NB4 (cell line): Measurements from ENCODE around the gene DDC.

ENCODE experiments used
- POLR2A ChIP-seq: IDR thresholded peaks from 2 replicates; pipeline ENCODE4 v1.6.1; 2011; ENCODE audit warnings: mild to moderate bottlenecking; ENCODE audit not compliant: insufficient read length; ENCODE audit errors: extremely low read depth
- TF ChIP-seq, protein P1 (sequence below): IDR thresholded peaks from 2 replicates; pipeline ENCODE4 v1.6.1; 2011; ENCODE audit warnings: low read depth, low read length
- TF ChIP-seq, protein P2 (sequence below): IDR thresholded peaks from one replicate; pipeline ENCODE4 v1.5.1; 2012; ENCODE audit warnings: low read depth, low read length

GRCh38 chr7:50538478-50538877 is 26.7 kb downstream of the DDC start:
- TF ChIP-seq, protein P1, sequence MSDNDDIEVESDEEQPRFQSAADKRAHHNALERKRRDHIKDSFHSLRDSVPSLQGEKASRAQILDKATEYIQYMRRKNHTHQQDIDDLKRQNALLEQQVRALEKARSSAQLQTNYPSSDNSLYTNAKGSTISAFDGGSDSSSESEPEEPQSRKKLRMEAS = no peak
- TF ChIP-seq, protein P2, sequence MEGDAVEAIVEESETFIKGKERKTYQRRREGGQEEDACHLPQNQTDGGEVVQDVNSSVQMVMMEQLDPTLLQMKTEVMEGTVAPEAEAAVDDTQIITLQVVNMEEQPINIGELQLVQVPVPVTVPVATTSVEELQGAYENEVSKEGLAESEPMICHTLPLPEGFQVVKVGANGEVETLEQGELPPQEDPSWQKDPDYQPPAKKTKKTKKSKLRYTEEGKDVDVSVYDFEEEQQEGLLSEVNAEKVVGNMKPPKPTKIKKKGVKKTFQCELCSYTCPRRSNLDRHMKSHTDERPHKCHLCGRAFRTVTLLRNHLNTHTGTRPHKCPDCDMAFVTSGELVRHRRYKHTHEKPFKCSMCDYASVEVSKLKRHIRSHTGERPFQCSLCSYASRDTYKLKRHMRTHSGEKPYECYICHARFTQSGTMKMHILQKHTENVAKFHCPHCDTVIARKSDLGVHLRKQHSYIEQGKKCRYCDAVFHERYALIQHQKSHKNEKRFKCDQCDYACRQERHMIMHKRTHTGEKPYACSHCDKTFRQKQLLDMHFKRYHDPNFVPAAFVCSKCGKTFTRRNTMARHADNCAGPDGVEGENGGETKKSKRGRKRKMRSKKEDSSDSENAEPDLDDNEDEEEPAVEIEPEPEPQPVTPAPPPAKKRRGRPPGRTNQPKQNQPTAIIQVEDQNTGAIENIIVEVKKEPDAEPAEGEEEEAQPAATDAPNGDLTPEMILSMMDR = no peak
- no peak for TF ChIP-seq POLR2A
